ENCODE measurements around the gene NOPCHAP1.

DNA sequence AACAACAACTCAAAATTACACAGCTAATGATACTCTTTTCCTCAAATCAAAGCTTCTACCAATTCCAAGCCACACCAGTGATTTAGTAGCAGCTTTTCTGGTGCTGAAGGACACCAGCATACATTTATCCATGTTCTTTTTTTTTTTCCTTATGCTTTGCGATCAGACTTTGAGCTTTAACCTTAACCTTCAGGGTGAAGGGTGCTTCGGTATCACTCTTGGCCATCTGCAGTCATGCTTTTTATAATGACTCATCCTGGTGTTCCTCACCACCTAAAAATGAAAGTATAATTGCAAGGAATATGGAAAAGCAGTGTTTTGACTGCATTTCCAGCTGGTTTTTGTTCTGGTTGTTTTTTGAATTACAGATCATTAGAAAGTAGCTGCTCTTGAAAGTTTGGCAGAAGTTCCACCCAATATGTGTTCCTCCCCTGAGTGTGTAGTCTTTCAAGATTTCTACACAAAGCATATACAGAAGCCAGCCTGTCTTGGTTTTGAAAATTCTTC is 26.7 kb upstream of the NOPCHAP1 start:
- TF ChIP-seq CREB1 (IDR thresholded peaks at IDR 0.05; ENCODE audit: low read depth) (no peak), DPF2 (IDR thresholded peaks at IDR 0.05) (no peak), YBX1 (IDR thresholded peaks at IDR 0.05) (no peak), POLR2A (IDR thresholded peaks at IDR 0.05; ENCODE audit: low read depth, low read length) (no peak), RAD21 (IDR thresholded peaks at IDR 0.05; ENCODE audit: insufficient read depth, low read depth, low read length) (no peak), POLR2AphosphoS2 (IDR thresholded peaks at IDR 0.05; ENCODE audit: low read depth, low read length) (no peak), MYC (IDR thresholded peaks at IDR 0.05; ENCODE audit: insufficient read depth, insufficient read length, insufficient replicate concordance, low read length, severe bottlenecking) (no peak), EGR1 (IDR thresholded peaks at IDR 0.05; ENCODE audit: borderline replicate concordance in 1 of 2, low read depth in 2 of 2, low read length in 2 of 2) (no peak), MTA3 (IDR thresholded peaks at IDR 0.05; ENCODE audit: borderline replicate concordance, low read length) (no peak), CHD4 (IDR thresholded peaks at IDR 0.05) (no peak), TAF1 (IDR thresholded peaks at IDR 0.05; ENCODE audit: borderline replicate concordance, low read depth, low read length) (no peak), NFYB (IDR thresholded peaks at IDR 0.05; ENCODE audit: insufficient read depth, low read depth, low read length) (no peak)
- TF ChIP-seq, protein P1, sequence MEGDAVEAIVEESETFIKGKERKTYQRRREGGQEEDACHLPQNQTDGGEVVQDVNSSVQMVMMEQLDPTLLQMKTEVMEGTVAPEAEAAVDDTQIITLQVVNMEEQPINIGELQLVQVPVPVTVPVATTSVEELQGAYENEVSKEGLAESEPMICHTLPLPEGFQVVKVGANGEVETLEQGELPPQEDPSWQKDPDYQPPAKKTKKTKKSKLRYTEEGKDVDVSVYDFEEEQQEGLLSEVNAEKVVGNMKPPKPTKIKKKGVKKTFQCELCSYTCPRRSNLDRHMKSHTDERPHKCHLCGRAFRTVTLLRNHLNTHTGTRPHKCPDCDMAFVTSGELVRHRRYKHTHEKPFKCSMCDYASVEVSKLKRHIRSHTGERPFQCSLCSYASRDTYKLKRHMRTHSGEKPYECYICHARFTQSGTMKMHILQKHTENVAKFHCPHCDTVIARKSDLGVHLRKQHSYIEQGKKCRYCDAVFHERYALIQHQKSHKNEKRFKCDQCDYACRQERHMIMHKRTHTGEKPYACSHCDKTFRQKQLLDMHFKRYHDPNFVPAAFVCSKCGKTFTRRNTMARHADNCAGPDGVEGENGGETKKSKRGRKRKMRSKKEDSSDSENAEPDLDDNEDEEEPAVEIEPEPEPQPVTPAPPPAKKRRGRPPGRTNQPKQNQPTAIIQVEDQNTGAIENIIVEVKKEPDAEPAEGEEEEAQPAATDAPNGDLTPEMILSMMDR (IDR thresholded peaks at IDR 0.05 in 2 of 3, conservative IDR thresholded peaks at IDR 0.05 in 1 of 3; ENCODE audit: control insufficient read depth in 2 of 3, extremely low read depth in 1 of 3, insufficient read depth in 1 of 3, low read depth in 3 of 3, low read length in 3 of 3), result no peak
